GM21786 (cell line): Measurements from ENCODE around the gene CD63.
A peak's percentile ranks its signal among the peaks of the same experiment; 100 is the strongest.
"Not testable (repeated sequence)": the region's sequence is repeated elsewhere in the genome, so short reads cannot be mapped to it uniquely, and the experiment has no call there.

ENCODE experiments used
- ATAC-seq: cut with Tn5 transposase; IDR thresholded peaks from one replicate; pipeline ENCODE4 v1.9.1; 2021; ENCODE audit not compliant: unreplicated experiment

CD63 gene, protein sequence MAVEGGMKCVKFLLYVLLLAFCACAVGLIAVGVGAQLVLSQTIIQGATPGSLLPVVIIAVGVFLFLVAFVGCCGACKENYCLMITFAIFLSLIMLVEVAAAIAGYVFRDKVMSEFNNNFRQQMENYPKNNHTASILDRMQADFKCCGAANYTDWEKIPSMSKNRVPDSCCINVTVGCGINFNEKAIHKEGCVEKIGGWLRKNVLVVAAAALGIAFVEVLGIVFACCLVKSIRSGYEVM

DNA sequence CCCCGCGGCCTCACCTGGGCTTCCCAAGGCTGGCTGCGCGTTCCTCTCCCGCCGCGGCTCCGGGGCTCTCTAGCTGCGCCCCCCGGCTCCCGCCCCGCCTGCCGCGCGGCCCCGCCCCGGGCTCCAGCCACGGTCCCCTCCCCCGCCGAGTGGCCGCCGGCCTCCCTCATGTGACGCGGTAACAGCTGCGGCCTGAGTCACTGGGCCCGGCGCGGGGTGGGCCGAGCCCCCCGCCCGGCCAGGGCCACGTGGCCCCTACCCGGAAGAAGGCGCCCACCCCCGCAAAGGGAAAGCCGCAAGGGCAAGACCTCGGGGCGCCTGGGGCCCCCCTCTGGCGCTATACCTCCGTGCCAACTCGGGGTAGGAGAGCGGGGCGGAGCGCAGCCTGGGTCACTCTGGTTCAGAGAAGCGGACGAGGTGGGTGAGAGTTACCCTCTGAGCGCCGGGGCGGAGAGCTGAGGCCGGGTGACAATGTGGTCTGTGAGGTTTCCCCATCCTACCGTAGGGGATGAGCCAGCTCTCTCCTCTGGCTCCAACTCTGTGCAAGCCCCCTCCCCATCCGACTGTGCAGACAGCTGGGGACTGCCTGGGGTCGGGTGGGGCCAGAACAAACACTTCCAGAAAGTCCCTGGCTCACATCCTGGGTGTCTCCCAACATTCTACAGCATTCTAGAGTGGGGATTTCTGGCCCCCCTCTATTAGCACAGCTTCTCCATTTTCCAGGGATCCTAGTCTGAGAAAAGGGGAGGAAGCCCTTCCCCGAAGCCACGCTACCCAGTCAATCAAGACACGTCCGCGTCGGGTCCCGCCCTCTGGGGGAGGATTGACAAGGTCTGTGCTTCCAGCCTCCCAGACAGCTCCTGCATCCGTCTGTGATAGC, at the start of gene CD63:
Gene CD63, minus strand, starts transcription at position 71 of the 880 bp plus-strand sequence. CDS start 668 bp downstream, outside the sequence.
- peak; percentile 59 for ATAC-seq

DNA sequence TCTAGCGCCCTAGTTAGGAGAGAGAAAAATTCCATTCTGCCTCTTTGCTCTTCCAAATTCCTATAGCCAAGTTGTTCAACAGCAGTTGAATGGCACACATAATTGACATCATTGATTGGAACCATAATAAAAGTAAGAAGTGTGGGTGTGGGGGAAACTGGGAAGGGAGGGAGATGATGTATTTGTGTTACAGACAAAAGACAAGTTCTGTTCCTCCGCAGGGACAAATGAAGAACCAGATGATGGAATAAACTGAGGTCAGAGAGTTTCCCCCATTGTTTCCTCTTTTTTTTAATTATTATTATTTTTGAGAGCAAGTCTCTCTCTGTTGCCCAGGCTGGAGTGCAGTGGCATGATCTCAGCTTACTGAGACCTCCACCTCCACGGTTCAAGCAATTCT, 49.0 kb upstream of the CD63 start:
- ATAC-seq: no peak

DNA sequence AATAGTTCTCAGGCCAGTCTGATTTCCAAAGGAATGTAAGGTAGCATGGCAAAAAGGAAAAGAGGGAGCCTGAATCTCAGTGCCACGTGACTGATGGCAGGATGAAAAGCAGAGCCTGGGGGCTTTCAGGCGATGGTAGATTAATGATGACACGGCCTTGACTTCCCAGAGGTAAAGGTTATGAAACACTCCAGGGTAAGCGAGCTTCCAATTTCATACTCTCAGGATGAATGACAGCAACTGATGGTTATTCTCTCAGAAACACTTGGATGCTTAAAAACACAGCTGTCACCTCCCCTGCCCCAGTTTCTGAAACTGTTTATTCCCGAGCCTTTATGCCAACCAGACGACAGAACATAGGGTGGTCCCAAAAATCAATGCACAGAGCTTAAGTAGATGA, 42.9 kb upstream of the CD63 start:
- no peak for ATAC-seq

DNA sequence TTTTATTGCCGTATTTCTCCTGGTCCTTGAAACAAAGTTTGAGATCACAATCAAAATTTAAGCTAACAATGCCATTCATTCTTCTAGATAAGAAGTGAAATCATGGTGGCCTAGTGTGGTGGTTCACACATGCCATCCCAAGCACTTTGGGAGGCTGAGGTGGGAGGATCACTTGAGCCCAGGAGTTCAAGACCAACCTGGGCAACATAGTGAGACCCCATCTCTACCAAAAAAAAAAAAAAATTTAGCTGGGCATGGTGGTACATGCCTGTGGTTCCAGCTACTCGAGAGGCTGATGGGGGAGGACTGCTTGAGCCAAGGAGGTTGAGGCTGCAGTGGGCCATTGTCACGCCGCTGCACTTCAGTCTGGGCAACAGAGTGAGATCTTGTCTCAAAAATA, 38.3 kb upstream of the CD63 start:
- no peak for ATAC-seq

DNA sequence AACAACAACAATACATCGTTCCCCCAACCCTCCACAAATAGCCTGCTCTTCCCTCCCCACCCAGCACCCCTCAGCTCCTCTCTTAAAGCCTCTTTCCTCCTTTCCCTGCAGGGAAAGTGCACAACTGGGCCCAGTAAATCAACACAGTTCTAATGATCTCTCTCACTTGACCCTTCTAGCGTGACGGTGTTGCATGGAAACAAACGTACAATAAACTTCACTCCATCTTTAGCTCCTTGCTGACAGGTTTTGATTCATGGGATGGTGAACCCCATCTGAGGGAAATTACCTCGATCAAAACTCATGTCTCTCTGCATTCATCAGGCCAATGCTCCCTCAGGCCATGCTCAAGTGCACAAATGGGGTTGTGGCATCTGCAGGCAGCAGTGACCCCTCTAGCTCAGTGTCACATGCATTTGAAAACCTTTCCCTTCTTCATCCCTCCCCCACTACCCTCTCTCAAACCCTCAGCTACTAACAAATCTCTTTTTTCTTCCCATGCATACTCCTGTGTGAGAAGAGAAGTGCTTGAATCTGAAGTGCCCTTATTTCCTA, 37.0 kb upstream of the CD63 start:
- ATAC-seq: no peak

DNA sequence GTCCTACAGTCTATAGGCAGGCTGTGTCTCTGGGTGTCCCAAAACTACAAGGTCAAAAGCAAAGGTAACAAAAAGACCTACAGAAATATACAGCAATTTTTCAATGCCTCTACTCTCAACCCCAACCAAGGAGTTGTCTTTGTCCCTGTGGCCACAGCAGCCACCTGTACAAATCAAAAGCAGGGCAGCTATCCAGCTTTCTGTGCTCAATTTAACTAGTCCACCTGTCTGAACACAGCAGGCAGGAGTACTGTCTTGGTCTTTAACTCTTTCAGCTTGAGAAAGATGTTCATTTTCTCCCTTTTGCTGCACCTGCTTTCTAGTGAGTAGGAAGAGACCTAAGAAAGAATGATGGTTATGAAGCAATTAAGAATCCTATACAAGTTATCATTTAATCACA, 33.8 kb upstream of the CD63 start:
- no peak for ATAC-seq

DNA sequence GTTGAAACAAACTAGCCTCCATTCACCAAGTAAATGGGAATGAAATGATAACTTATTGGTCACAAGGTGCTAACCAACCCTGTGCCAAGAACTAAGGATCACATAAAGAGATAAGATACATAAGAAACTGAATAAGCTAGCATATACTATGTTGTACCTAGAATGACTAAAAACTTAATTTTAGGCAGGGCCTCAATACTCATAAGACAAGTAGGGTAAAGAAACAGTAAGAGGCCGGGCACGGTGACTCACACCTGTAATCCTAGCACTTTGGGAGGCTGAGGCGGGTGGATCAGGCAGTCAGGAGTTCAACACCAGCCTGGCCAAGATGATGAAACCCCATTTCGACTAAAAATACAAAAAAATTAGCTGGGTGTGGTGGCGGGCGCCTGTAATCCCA, 31.9 kb upstream of the CD63 start:
- no peak for ATAC-seq

DNA sequence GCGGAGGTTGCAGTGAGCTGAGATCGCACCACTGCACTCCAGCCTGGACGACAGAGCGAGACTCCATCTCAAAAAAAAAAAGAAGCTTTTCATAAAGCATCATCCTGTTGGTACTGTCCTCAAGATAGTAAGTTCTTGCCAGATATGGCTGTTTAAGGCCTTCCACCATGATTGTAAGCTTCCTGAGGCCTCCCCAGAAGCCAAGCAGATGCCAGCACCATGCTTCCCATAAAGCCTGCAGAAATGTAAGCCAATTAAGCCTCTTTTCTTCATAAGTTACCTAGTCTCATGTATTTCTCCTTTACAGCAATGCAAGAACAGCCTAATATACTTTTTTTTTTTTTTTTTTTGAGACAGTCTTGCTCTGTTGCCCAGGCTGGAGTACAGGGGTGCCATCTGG, 29.8 kb upstream of the CD63 start:
- not testable (repeated sequence) for ATAC-seq

DNA sequence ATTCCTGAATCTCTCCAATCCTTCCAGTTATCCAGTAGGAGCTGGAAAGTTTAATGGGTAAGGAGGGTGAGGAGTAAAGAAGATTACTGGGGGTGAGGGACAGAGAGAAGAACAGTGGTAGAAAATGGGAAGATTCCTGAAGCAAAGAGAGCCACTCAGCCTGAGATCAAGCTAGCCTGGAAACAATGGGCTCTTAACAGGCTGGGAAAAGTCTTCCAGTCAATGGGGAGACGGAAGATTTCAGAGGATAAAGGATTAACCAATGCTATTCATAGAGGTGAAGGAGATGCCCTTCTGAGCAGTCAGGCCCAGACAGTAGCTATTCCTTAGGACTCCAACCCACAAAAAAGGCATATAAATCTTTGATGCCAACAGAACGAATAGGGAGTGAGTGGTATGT, 28.9 kb upstream of the CD63 start:
- ATAC-seq: no peak

DNA sequence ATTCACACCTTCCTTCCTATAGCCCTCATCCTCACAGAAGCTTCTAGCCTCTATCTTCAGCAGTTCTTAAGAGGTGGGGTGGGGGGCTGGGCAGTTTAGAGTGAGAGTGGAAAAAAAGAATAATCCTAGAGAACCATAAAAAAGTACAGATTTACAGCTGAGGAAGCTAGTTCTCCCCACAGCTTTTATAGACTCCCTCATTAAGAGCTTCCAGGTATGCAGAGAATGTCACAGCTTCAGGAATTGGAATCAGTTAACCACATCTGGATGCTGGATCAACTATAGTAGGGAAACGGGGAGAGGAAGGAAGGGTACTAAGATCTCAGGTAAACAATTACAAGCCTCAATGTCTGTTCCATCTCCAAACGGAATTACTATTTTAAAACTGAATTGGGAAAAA, 26.4 kb upstream of the CD63 start:
- no peak for ATAC-seq

DNA sequence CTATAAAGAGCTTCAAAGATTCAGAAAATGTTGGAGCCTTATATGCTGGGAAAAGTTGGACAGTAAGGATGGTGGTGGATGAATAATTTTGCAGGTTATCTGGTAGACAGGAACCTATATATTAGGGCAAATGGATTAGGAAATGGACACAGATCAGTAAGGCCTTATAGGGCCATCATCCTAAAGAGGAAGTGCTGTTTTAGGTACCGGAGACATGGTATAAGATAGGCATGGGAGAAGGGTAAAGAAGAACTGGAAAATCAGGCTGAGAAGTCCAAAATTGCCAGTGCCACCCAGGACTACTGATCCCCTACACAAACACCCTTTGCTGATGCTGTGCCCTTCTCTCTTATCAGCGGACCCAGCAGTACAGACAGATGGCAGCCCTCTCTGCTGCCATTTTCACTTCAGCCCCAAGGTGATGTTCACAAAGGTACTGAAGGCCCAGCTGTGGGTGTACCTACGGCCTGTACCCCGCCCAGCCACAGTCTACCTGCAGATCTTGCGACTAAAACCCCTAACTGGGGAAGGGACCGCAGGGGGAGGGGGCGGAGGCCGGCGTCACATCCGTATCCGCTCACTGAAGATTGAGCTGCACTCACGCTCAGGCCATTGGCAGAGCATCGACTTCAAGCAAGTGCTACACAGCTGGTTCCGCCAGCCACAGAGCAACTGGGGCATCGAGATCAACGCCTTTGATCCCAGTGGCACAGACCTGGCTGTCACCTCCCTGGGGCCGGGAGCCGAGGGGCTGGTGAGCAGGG, 19.6 kb upstream of the CD63 start:
- ATAC-seq: no peak

DNA sequence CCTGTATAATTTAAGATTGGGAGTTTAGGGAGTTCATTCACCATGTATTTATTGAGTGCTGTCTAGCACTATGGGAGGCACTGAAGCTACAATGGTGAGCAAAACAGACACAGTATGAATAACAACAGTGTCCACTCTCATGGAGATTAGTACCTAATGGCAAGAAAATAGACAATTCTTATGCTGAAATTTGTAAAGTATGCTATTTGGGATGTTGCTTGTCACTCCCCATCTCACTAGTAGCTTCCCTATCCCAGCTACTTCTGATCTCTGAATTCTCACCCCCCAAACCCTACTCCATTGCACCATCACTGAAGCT, 18.1 kb upstream of the CD63 start:
- no peak for ATAC-seq

DNA sequence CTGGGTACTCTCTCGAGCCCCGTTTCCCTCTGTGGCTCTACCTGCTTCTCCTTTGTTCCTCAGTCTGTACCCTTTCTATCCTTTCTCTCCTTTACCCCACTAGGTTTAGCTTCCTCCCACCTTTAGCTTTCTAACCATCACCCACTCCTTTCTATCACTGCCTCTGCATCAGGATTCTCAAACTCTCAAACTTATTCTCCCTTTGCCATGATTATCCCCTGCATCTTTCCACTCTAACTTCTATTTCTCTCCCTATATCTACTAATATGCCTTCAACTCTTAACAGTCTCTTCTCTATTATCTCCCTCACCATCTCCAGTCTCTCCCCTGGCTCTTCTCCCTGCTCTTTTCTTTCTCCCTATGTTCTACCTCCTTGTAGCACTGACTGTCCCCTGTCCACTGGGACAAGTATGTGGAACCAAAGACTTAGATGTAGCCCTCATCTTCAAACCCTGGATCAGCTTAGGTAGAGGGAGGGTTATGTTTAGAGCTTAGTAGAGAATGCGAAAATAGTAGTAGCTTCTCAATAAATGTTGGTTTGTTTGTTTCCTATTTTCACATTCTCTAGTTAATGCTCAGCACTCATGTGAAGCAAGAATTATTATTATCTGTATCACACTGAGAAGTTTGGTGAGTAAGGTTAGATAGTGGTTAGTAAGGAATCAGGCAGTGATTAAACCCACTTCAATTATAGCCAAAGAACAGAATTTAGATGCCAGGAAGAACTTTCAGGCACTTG, 17.5 kb upstream of the CD63 start:
- ATAC-seq: no peak

DNA sequence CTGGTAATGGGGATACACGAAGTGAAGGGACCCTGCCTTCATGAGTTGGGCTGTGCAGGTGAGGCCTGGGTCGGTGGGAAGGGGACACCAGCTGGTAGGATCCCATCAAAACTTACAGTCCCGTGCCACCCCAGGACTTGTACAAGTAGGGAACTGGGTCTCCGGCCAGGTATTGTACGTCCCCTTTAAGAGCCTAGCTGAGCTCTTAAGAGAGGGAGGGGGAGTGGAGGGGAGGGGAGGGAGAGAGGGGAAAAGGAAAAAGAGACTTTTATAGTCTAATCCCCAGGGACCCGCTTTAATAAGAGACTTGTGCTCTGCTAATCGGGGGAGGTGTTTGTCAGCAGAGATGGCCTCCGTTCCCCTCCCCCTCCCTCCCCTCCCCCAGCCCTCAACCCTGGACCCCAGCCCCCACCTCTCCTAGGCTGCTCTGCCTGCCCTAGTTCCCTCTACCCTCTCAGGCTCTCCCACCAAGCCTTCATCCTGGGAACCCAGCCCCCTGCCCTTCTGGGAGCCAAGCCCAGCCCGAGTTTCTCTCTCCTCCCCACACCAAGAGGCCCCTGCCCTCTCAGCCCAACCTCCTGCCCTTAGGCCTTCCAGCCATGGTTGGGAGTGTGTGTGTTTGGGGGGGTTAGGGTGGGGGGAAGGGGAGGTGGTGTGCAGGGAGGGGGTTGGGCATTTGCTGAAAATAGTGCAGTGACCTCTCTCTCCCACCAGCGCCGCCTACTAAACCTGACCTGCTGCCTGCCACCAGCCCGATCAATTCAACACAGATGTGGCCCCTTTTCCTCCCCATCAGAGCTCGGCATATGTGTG, 16.8 kb upstream of the CD63 start:
- ATAC-seq: no peak

DNA sequence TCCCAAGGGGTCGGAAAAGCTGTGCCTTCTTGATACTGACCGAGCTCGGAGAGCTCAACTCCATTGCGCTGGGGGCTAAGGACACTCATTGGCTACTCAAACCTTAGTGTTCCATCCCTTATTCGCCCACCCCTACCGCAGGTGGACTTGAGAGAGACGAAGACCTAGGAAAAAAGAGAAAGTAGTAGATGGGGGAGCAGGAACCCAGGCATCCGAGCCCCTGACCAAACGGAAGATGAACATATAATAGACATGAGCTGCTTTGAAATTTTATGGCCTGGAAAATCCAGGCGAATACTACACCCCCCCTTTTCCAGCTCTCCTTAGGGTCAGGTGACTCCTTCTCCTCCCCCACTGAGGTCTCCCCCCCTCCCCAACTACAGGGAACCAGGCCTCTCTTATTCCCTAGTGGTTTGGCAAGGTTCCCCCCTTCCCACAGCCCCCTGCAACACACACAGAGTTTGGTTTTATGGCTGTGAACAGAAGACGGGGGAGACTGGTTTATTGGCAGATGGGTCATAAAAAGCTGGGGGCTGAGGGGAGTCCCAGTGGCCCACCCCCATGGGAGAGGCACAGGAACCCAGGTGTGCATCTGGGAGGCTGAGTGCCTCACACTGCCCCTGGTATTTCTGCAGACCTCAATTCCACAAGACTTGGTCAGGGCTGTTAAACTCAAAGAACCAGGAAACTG, 15.7 kb upstream of the CD63 start:
- ATAC-seq: no peak

DNA sequence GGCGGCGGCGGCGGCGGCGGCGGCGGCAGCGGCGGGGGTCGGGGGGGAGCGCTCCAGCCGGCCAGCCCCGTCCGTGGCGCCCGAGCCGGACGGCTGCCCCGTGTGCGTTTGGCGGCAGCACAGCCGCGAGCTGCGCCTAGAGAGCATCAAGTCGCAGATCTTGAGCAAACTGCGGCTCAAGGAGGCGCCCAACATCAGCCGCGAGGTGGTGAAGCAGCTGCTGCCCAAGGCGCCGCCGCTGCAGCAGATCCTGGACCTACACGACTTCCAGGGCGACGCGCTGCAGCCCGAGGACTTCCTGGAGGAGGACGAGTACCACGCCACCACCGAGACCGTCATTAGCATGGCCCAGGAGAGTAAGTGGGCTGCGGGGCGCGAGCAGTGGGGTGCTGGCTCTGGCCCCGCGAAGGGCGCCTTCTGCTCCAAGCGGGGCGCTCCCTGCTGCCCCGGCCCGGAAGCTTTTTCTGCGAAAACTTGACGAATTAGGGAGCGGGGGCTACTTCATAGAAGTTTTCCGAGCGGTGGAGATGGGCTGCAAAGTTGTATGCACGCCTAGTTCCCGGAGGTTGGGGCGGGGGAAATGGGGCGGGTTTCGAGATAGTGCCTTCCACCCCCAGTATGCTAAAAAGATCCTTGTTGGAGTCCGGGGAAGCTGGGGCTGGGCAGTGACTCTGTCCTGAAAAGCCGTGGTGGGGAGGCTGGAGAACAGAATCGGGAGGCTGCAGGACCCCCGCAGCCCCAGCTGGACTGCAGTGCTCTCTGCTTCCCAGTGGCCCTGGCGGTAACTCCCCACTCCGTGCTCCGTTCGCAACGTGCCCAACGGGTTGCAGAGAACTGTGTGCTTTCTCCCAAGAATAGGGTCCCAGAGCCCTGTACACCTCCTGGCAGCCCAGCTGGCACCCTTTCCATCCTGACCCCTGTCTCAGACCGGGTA, 14.9 kb upstream of the CD63 start:
- peak; percentile 41 for ATAC-seq

DNA sequence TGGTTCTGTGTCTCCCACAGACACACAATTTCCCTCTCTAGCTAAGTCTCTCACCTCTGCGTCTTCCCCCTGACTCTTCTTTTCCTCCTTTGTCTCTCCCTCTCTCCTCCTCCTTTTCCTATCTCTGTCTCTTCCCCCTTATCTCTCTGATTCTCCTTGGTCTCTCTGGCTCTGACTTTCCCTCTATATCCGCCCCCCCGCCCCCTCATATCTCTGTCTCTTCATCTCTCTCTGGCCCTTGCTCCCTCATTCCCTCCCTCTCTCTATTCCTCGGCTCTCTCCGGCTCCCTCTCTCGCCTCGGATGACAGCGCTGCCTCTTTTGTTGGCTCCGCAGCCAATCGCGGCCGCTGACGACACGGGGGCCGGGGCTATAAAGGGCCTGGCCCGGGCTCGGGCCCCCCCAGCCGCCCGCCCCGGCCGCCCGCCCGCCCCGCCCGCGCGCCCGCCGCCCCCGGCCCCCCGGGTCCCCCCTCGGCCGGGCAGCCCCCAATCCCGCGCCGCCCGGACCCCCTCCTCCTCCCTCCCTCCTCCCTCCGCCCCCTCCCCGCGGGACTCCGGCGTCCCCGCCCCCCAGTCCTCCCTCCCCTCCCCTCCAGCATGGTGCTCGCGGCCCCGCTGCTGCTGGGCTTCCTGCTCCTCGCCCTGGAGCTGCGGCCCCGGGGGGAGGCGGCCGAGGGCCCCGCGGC, 14.1 kb upstream of the CD63 start, which contains the start of gene GDF11:
Gene GDF11, plus strand, starts transcription at position 404 of the 687 bp plus-strand sequence. Its CDS starts 195 bp downstream, at position 599.
- peak; percentile 31 for ATAC-seq
